ENCODE data around the gene OPRL1.

OPRL1 gene

DNA sequence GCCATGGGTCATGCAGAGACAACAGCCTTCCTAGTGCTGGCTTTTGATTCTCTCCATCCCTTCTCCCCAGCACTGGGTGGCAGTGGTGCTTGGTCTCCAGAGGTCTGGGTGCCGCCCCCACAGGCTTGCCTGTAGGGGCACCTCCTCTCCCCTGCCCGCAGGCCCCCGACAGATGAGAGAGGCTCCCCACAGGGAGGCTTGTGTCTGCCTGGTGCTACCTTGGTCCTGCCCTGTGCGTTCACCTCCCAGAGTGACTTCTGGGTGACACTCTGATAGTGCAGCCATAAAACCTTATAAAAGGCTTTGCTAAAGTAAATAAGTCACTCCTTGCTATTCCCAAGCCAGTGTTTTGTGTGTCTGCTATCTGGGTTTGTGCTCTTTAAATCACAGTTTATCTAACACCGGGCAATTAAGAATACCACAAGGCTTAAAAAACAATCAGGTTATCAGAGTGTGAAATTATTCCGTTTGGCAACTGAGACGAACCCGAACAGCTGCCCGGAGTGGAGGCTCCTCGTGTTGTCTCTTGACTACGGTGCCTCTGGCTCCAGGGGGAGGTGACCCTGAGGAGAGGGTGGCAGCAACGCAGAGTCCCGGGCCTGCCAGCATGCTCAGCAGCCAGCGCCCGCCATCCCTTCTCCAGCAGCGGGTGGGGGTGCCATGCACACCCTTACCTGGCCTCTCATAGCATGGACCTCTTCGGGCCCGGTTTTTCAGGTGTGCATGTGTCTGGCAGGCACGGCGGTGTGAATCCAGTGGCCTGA, 49.3 kb upstream of the OPRL1 start (continued):
- TF ChIP-seq ZNF555 (tag by site-specific recombination; conservative IDR thresholded peaks at IDR 0.05) (no peak), ZNF302 (tag by site-specific recombination; IDR thresholded peaks at IDR 0.05; ENCODE audit: low read depth) (no peak), ZNF629 (tag by site-specific recombination; IDR thresholded peaks at IDR 0.05) (peak; percentile 65), ZNF248 (tag by site-specific recombination; IDR thresholded peaks at IDR 0.05) (no peak), TCF7L2 (IDR thresholded peaks at IDR 0.05; ENCODE audit: borderline replicate concordance, low read depth, low read length) (no peak), FEZF1 (tag by site-specific recombination; IDR thresholded peaks at IDR 0.05) (peak; percentile 96), ZNF791 (tag by site-specific recombination; IDR thresholded peaks at IDR 0.05) (no peak), ZNF155 (tag by site-specific recombination; IDR thresholded peaks at IDR 0.05) (no peak), SCRT1 (tag by site-specific recombination; IDR thresholded peaks at IDR 0.05; ENCODE audit: borderline replicate concordance) (peak; percentile 61; the same call in 1 of the 2 replicates), ZNF202 (tag by site-specific recombination; IDR thresholded peaks at IDR 0.05; ENCODE audit: borderline replicate concordance) (no peak), BCL11A (tag by site-specific recombination; IDR thresholded peaks at IDR 0.05; ENCODE audit: low read depth) (0 out of 2 replicates have a peak, but pooled peaks have one; percentile 28), ZNF311 (tag by site-specific recombination; IDR thresholded peaks at IDR 0.05; ENCODE audit: borderline replicate concordance) (no peak), ZNF76 (tag by site-specific recombination; IDR thresholded peaks at IDR 0.05; ENCODE audit: borderline replicate concordance, low read depth) (peak; percentile 37; the same call in 1 of the 2 replicates), ZNF621 (tag by site-specific recombination; IDR thresholded peaks at IDR 0.05) (no peak), ZNF768 (tag by site-specific recombination; IDR thresholded peaks at IDR 0.05) (no peak), ZNF366 (tag by site-specific recombination; conservative IDR thresholded peaks at IDR 0.05) (0 out of 2 replicates have a peak, but pooled peaks have one; percentile 44), ZNF292 (tag by site-specific recombination; IDR thresholded peaks at IDR 0.05; ENCODE audit: borderline replicate concordance, low read depth) (no peak), ZNF24 (tag by site-specific recombination; IDR thresholded peaks at IDR 0.05) (no peak), ZNF324 (tag by site-specific recombination; IDR thresholded peaks at IDR 0.05) (no peak)
- TF ChIP-seq, protein P1, sequence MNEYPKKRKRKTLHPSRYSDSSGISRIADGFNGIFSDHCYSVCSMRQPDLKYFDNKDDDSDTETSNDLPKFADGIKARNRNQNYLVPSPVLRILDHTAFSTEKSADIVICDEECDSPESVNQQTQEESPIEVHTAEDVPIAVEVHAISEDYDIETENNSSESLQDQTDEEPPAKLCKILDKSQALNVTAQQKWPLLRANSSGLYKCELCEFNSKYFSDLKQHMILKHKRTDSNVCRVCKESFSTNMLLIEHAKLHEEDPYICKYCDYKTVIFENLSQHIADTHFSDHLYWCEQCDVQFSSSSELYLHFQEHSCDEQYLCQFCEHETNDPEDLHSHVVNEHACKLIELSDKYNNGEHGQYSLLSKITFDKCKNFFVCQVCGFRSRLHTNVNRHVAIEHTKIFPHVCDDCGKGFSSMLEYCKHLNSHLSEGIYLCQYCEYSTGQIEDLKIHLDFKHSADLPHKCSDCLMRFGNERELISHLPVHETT (tag by site-specific recombination; IDR thresholded peaks at IDR 0.05), result 0 out of 2 replicates have a peak, but pooled peaks have one; percentile 44
- TF ChIP-seq, protein P2, sequence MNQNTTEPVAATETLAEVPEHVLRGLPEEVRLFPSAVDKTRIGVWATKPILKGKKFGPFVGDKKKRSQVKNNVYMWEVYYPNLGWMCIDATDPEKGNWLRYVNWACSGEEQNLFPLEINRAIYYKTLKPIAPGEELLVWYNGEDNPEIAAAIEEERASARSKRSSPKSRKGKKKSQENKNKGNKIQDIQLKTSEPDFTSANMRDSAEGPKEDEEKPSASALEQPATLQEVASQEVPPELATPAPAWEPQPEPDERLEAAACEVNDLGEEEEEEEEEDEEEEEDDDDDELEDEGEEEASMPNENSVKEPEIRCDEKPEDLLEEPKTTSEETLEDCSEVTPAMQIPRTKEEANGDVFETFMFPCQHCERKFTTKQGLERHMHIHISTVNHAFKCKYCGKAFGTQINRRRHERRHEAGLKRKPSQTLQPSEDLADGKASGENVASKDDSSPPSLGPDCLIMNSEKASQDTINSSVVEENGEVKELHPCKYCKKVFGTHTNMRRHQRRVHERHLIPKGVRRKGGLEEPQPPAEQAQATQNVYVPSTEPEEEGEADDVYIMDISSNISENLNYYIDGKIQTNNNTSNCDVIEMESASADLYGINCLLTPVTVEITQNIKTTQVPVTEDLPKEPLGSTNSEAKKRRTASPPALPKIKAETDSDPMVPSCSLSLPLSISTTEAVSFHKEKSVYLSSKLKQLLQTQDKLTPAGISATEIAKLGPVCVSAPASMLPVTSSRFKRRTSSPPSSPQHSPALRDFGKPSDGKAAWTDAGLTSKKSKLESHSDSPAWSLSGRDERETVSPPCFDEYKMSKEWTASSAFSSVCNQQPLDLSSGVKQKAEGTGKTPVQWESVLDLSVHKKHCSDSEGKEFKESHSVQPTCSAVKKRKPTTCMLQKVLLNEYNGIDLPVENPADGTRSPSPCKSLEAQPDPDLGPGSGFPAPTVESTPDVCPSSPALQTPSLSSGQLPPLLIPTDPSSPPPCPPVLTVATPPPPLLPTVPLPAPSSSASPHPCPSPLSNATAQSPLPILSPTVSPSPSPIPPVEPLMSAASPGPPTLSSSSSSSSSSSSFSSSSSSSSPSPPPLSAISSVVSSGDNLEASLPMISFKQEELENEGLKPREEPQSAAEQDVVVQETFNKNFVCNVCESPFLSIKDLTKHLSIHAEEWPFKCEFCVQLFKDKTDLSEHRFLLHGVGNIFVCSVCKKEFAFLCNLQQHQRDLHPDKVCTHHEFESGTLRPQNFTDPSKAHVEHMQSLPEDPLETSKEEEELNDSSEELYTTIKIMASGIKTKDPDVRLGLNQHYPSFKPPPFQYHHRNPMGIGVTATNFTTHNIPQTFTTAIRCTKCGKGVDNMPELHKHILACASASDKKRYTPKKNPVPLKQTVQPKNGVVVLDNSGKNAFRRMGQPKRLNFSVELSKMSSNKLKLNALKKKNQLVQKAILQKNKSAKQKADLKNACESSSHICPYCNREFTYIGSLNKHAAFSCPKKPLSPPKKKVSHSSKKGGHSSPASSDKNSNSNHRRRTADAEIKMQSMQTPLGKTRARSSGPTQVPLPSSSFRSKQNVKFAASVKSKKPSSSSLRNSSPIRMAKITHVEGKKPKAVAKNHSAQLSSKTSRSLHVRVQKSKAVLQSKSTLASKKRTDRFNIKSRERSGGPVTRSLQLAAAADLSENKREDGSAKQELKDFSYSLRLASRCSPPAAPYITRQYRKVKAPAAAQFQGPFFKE (tag by site-specific recombination; IDR thresholded peaks at IDR 0.05; ENCODE audit: borderline replicate concordance), result no peak
- TF ChIP-seq, protein P3, sequence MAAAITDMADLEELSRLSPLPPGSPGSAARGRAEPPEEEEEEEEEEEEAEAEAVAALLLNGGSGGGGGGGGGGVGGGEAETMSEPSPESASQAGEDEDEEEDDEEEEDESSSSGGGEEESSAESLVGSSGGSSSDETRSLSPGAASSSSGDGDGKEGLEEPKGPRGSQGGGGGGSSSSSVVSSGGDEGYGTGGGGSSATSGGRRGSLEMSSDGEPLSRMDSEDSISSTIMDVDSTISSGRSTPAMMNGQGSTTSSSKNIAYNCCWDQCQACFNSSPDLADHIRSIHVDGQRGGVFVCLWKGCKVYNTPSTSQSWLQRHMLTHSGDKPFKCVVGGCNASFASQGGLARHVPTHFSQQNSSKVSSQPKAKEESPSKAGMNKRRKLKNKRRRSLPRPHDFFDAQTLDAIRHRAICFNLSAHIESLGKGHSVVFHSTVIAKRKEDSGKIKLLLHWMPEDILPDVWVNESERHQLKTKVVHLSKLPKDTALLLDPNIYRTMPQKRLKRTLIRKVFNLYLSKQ (tag by site-specific recombination; IDR thresholded peaks at IDR 0.05; ENCODE audit: borderline replicate concordance), result no peak
- TF ChIP-seq, protein P4, sequence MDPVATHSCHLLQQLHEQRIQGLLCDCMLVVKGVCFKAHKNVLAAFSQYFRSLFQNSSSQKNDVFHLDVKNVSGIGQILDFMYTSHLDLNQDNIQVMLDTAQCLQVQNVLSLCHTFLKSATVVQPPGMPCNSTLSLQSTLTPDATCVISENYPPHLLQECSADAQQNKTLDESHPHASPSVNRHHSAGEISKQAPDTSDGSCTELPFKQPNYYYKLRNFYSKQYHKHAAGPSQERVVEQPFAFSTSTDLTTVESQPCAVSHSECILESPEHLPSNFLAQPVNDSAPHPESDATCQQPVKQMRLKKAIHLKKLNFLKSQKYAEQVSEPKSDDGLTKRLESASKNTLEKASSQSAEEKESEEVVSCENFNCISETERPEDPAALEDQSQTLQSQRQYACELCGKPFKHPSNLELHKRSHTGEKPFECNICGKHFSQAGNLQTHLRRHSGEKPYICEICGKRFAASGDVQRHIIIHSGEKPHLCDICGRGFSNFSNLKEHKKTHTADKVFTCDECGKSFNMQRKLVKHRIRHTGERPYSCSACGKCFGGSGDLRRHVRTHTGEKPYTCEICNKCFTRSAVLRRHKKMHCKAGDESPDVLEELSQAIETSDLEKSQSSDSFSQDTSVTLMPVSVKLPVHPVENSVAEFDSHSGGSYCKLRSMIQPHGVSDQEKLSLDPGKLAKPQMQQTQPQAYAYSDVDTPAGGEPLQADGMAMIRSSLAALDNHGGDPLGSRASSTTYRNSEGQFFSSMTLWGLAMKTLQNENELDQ (tag by site-specific recombination; IDR thresholded peaks at IDR 0.05; ENCODE audit: low read depth), result peak; percentile 87
- TF ChIP-seq, protein P5, sequence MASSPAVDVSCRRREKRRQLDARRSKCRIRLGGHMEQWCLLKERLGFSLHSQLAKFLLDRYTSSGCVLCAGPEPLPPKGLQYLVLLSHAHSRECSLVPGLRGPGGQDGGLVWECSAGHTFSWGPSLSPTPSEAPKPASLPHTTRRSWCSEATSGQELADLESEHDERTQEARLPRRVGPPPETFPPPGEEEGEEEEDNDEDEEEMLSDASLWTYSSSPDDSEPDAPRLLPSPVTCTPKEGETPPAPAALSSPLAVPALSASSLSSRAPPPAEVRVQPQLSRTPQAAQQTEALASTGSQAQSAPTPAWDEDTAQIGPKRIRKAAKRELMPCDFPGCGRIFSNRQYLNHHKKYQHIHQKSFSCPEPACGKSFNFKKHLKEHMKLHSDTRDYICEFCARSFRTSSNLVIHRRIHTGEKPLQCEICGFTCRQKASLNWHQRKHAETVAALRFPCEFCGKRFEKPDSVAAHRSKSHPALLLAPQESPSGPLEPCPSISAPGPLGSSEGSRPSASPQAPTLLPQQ (tag by site-specific recombination; IDR thresholded peaks at IDR 0.05), result no peak
- TF ChIP-seq, protein P6, sequence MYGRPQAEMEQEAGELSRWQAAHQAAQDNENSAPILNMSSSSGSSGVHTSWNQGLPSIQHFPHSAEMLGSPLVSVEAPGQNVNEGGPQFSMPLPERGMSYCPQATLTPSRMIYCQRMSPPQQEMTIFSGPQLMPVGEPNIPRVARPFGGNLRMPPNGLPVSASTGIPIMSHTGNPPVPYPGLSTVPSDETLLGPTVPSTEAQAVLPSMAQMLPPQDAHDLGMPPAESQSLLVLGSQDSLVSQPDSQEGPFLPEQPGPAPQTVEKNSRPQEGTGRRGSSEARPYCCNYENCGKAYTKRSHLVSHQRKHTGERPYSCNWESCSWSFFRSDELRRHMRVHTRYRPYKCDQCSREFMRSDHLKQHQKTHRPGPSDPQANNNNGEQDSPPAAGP (tag by site-specific recombination; IDR thresholded peaks at IDR 0.05), result peak; percentile 100

Data from HEK293 (cell line).